ENCODE data around the gene SETD7.
A peak's percentile ranks its signal among the peaks of the same experiment; 100 is the strongest.

SETD7 gene

GRCh38 chr4:139556071-139556723, at the start of gene SETD7:
SETD7 (minus strand) TSS chr4:139556219; CDS start chr4:139556137, 82 bp downstream.
- DNase-seq, result peak; percentile 90

- DNase-seq, result no peak
Observed at GRCh38 chr4:139605516-139605915, 49.5 kb upstream of the SETD7 start.

GRCh38 chr4:139603576-139604410, 47.8 kb upstream of the SETD7 start:
- DNase-seq, result peak; percentile 87

GRCh38 chr4:139602776-139603360, 46.8 kb upstream of the SETD7 start:
- no peak for DNase-seq

- no peak for DNase-seq
Observed at GRCh38 chr4:139600662-139601061, 44.6 kb upstream of the SETD7 start.

- no peak for DNase-seq
Observed at GRCh38 chr4:139599594-139600374, 43.8 kb upstream of the SETD7 start.

- no peak for DNase-seq
Observed at GRCh38 chr4:139599076-139599475, 43.1 kb upstream of the SETD7 start.

GRCh38 chr4:139596684-139597279, 40.8 kb upstream of the SETD7 start:
- DNase-seq, result no peak

GRCh38 chr4:139596034-139596683, 40.1 kb upstream of the SETD7 start:
- peak; percentile 89 for DNase-seq

GRCh38 chr4:139594591-139595185, 38.7 kb upstream of the SETD7 start:
- no peak for DNase-seq

GRCh38 chr4:139593091-139593564, 37.1 kb upstream of the SETD7 start:
- peak; percentile 88 for DNase-seq

GRCh38 chr4:139589336-139590018, 33.5 kb upstream of the SETD7 start:
- no peak for DNase-seq

GRCh38 chr4:139587446-139587845, 31.4 kb upstream of the SETD7 start:
- DNase-seq, result no peak

GRCh38 chr4:139585473-139585872, 29.5 kb upstream of the SETD7 start:
- DNase-seq, result no peak

- DNase-seq, result no peak
Observed at GRCh38 chr4:139584784-139585183, 28.8 kb upstream of the SETD7 start.

GRCh38 chr4:139584013-139584412, 28.0 kb upstream of the SETD7 start:
- no peak for DNase-seq

GRCh38 chr4:139582044-139582443, 26.0 kb upstream of the SETD7 start:
- DNase-seq, result no peak

- DNase-seq, result peak; percentile 85
Observed at GRCh38 chr4:139581096-139581495, 25.1 kb upstream of the SETD7 start.

- peak; percentile 73 for DNase-seq
Observed at GRCh38 chr4:139576219-139576618, 20.2 kb upstream of the SETD7 start.

- DNase-seq, result no peak
Observed at GRCh38 chr4:139575072-139575471, 19.1 kb upstream of the SETD7 start.

- DNase-seq, result no peak
Observed at GRCh38 chr4:139574641-139575040, 18.6 kb upstream of the SETD7 start.

All from islet precursor cell (in vitro differentiated cells).